GM12872 (cell line): ENCODE results near the gene GRIK3.

Source experiments
- CTCF ChIP-seq: IDR thresholded peaks from 3 replicates; pipeline ENCODE4 v1.5.1; 2011; ENCODE audit warnings: low read depth, mild to moderate bottlenecking, low read length, moderate library complexity; ENCODE audit not compliant: insufficient read depth

Gene GRIK3

GRCh38 chr1:37015713-37016112 is 18.6 kb downstream of the GRIK3 start:
- TF ChIP-seq CTCF: no peak

- no peak for TF ChIP-seq CTCF
Observed at GRCh38 chr1:37012226-37012625, 22.1 kb downstream of the GRIK3 start.

- TF ChIP-seq CTCF: no peak
Observed at GRCh38 chr1:37010011-37010410, 24.3 kb downstream of the GRIK3 start.

- no peak for TF ChIP-seq CTCF
Observed at GRCh38 chr1:37009521-37009920, 24.8 kb downstream of the GRIK3 start.

GRCh38 chr1:37006132-37006868 is 28.0 kb downstream of the GRIK3 start:
- TF ChIP-seq CTCF: no peak

GRCh38 chr1:37002898-37003297 is 31.4 kb downstream of the GRIK3 start:
- TF ChIP-seq CTCF: no peak

GRCh38 chr1:37001703-37002102 is 32.6 kb downstream of the GRIK3 start:
- 0 out of 3 replicates have a peak, but pooled peaks have one; percentile 12 for TF ChIP-seq CTCF

- TF ChIP-seq CTCF: no peak
Observed at GRCh38 chr1:36996106-36996505, 38.2 kb downstream of the GRIK3 start.
